Measurements from ENCODE around the gene COL27A1.

GRCh38 chr9:114349713-114350480 lies 194.6 kb downstream of the COL27A1 start:
- TF ChIP-seq CTCF (IDR thresholded peaks at IDR 0.05; ENCODE audit: low read length) (no peak), EZH2 (IDR thresholded peaks at IDR 0.05; ENCODE audit: borderline replicate concordance, low read length) (no peak)

Data from OCI-LY1 (cell line).